Astrocyte of the spinal cord (primary cell): Measurements from ENCODE around the gene JUP.

ENCODE experiments used
- DNase-seq: peaks from one replicate; pipeline ENCODE4 v3.0.0; 2011; ENCODE audit warnings: low read depth, low spot score
- H3K4me3 ChIP-seq: 2 replicates; pipeline ENCODE4 v1.5.1; 2011; ENCODE audit warnings: low read depth, mild to moderate bottlenecking, low read length, moderate library complexity
- CTCF ChIP-seq: IDR thresholded peaks from 2 replicates; pipeline ENCODE4 v1.5.1; 2012; ENCODE audit warnings: low read depth, mild to moderate bottlenecking, low read length, inconsistent platforms
- in situ Hi-C: cut with HindIII; loops from 2 replicates; pipeline ENCODE4 v1.10.0; 2017; ENCODE audit warnings: low sequenced_read_pairs

The JUP gene

GRCh38 chr17:41799366-41799765 lies 12.9 kb upstream of the JUP start:
- in situ Hi-C loops: no loop called here
- no peak overlapping the region for H3K4me3 ChIP-seq
- no peak for TF ChIP-seq CTCF
- no peak for DNase-seq

- in situ Hi-C loops: no loop called here
- no peak for TF ChIP-seq CTCF
- no peak overlapping the region for H3K4me3 ChIP-seq
- no peak for DNase-seq
Observed at GRCh38 chr17:41797377-41797776, 10.9 kb upstream of the JUP start.

- DNase-seq: no peak
- in situ Hi-C loops: no loop called here
- TF ChIP-seq CTCF: no peak
- H3K4me3 ChIP-seq: no peak overlapping the region
Observed at GRCh38 chr17:41796121-41796895, 9.8 kb upstream of the JUP start.

GRCh38 chr17:41794540-41794975 lies 8.0 kb upstream of the JUP start:
- no peak for DNase-seq
- TF ChIP-seq CTCF: no peak

GRCh38 chr17:41793784-41794539 lies 7.5 kb upstream of the JUP start:
- no peak overlapping the region for H3K4me3 ChIP-seq
- no peak for TF ChIP-seq CTCF
- in situ Hi-C loops: no loop called here
- DNase-seq: no peak

More at GRCh38 chr17:41794540-41794975, 8.0 kb upstream of the JUP start:
- in situ Hi-C loops: no loop called here
- no peak overlapping the region for H3K4me3 ChIP-seq

- no peak for DNase-seq
- H3K4me3 ChIP-seq: no peak overlapping the region
- in situ Hi-C loops: no loop called here
- TF ChIP-seq CTCF: no peak
Observed at GRCh38 chr17:41792845-41793783, 6.6 kb upstream of the JUP start.
